Esophagus mucosa (tissue), 1 donor: ENCODE results near the gene CCSER2. TPM values are rescaled to one million over a fixed set of nuclear protein-coding genes. Genes with fewer than 3 reads are reported as not detected.
"Not testable (repeated sequence)": the region's sequence is repeated elsewhere in the genome, so short reads cannot be mapped to it uniquely, and the experiment has no call there.

Experiments
- ATAC-seq: fragments of 200-7000 bp; cut with Tn5 transposase; one replicate; pipeline ENCODE4 v1.9.1; 2020
- total RNA-seq: library from RNA; stranded (reverse); gene quantifications from one replicate; pipeline ENCODE4 v1.2.4, GENCODE V29; 2023
- donor health status: DM: yes; HTN: yes; CAD: no.

The CCSER2 gene
- total RNA-seq, 1 donor from 2014 or later, result 43.4 TPM

- ATAC-seq, result no peak
Measured at GRCh38 chr10:84525120-84525806, 196.9 kb downstream of the CCSER2 start.

GRCh38 chr10:84525807-84526182 lies 197.4 kb downstream of the CCSER2 start:
- ATAC-seq, result not testable (repeated sequence)

GRCh38 chr10:84527386-84527785 lies 199.0 kb downstream of the CCSER2 start:
- not testable (repeated sequence) for ATAC-seq

- ATAC-seq, result not testable (repeated sequence)
Measured at GRCh38 chr10:84528526-84528925, 200.1 kb downstream of the CCSER2 start.

- ATAC-seq, result no peak
Measured at GRCh38 chr10:84530724-84531325, 202.4 kb downstream of the CCSER2 start.

GRCh38 chr10:84531396-84531795 lies 203.0 kb downstream of the CCSER2 start:
- ATAC-seq, result no peak

GRCh38 chr10:84534168-84534567 lies 205.8 kb downstream of the CCSER2 start:
- ATAC-seq, result no peak

GRCh38 chr10:84537447-84537931 lies 209.1 kb downstream of the CCSER2 start:
- peak; percentile 89 for ATAC-seq

- no peak for ATAC-seq
Measured at GRCh38 chr10:84538036-84538435, 209.6 kb downstream of the CCSER2 start.

GRCh38 chr10:84539216-84539615 lies 210.8 kb downstream of the CCSER2 start:
- ATAC-seq, result no peak

GRCh38 chr10:84540022-84540616 lies 211.7 kb downstream of the CCSER2 start:
- ATAC-seq, result no peak

GRCh38 chr10:84540617-84541288 lies 212.4 kb downstream of the CCSER2 start:
- ATAC-seq, result peak; percentile 73

- ATAC-seq, result no peak
Measured at GRCh38 chr10:84541289-84541637, 212.9 kb downstream of the CCSER2 start.

GRCh38 chr10:84542522-84543490 lies 214.4 kb downstream of the CCSER2 start:
- no peak for ATAC-seq

GRCh38 chr10:84543948-84544347 lies 215.6 kb downstream of the CCSER2 start:
- no peak for ATAC-seq

- ATAC-seq, result no peak
Measured at GRCh38 chr10:84545651-84546050, 217.3 kb downstream of the CCSER2 start.

- ATAC-seq, result no peak
Measured at GRCh38 chr10:84546609-84547008, 218.2 kb downstream of the CCSER2 start.

- no peak for ATAC-seq
Measured at GRCh38 chr10:84547616-84548015, 219.2 kb downstream of the CCSER2 start.

- ATAC-seq, result no peak
Measured at GRCh38 chr10:84548869-84549268, 220.5 kb downstream of the CCSER2 start.

GRCh38 chr10:84549368-84550165 lies 221.2 kb downstream of the CCSER2 start:
- no peak for ATAC-seq

- ATAC-seq, result no peak
Measured at GRCh38 chr10:84550756-84551436, 222.5 kb downstream of the CCSER2 start.
